AG20443 (cell line): ENCODE data around the gene KCNH2.

Experiments used
- DNase-seq: peaks from one replicate; pipeline ENCODE4 v3.0.0; 2012; ENCODE audit warnings: low spot score, mixed read lengths

Gene KCNH2

GRCh38 chr7:150974468-150975391 lies 3.4 kb downstream of the KCNH2 start:
- peak; percentile 55 for DNase-seq

- DNase-seq: no peak
These were observed 4.3 kb downstream of the KCNH2 start for GRCh38 chr7:150973571-150974451.

GRCh38 chr7:150972741-150973140 lies 5.4 kb downstream of the KCNH2 start:
- DNase-seq: no peak

GRCh38 chr7:150972023-150972468 lies 6.1 kb downstream of the KCNH2 start:
- no peak for DNase-seq

- no peak for DNase-seq
These were observed 6.7 kb downstream of the KCNH2 start for GRCh38 chr7:150971242-150972022.

- DNase-seq: no peak
These were observed 7.7 kb downstream of the KCNH2 start for GRCh38 chr7:150970424-150970823.

DNA sequence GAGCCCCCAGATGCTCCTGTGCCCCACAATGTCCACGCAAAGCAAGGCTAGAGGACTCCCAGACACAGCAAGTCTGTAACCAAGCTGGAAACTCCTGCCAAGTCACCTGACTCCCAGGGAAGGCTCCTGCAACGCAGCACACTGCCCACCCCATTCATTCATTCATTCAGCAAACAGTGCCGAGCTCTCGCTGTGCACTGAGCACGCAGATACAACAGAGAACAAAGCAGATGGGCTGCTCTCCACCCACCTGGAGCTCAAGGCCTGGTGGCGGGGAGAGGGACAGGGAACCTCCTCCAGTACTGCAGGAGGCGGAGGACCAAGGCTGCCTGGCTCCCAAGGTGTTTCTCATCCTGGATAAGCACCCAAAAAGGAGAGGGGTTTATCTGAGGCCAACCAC lies 8.6 kb downstream of the KCNH2 start:
- no peak for DNase-seq

- DNase-seq: peak; percentile 60
These were observed 9.3 kb downstream of the KCNH2 start for GRCh38 chr7:150968734-150969372.

GRCh38 chr7:150968056-150968733 lies 9.9 kb downstream of the KCNH2 start:
- no peak for DNase-seq

GRCh38 chr7:150967349-150967748 lies 10.8 kb downstream of the KCNH2 start:
- DNase-seq: no peak

DNA sequence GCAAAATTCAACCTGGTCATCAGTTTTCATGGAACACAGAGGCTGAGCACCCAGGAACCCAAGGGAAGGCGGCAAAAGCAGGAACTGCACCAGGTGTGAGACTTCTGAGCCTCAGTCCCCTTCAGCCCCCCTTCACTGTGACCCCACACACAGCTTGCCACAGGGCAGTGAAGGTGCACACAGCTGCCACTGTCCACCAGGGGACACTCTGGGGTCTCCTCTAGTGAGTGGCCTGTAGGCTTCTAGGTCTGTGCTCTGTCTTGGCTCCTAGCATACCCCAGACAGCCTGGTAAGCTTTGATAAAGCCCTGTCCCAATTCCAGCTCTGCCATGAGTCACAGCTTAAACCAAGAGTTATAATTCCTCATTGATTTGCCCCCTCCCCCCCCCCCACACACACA lies 12.1 kb downstream of the KCNH2 start:
- no peak for DNase-seq

DNA sequence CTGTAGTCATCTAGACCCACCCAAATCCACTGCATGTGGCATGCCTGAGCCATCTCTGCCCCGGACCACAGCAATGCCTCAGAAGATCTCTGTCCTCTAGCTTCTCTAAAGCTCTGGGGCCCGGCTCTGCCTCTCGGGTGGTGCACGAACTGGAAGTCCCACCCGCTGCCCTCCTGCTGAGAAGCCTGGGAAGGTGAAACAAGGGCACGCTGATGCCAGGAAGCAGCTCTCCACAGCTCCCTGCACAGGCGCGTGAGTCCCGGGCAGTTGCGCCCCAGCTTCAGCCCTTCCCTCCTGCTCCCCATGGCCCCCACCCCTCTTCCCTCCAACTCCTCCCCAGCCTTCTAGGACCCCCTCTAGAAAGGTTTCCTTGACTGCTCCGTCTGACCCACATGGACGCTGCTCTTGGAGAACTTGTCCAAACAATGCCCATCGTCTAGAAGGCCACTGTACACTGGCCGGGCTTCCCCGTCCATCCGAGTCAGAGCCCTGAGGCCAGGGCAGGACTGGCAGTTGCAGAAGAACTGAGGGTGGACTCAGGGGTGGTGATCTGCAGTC lies 12.8 kb downstream of the KCNH2 start:
- no peak for DNase-seq

DNA sequence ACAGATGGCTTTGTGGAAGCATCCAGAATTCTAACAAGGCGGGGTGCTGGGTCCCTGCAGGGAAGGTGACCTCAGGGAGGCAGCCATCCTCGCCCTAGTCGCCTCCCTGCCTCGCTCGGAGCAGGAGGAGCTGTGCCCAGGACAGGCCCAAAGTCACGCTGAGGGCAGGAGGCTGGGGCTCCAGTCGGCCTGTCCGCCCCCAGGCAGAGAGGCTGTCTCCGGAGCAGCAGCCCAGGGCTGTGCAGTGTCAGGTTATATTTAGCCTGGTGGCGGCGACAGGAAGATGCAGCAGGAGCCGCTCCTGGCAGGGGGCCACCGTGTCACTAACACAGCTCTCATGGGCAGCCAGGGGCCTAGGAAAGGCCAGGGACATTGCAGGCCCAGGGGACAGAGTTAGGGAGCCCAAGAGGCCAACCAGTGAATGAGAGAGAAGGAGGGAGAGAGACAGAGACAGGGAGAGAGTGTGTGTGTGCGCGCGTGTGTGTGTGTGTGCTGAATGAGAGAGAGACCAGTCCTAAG lies 13.5 kb downstream of the KCNH2 start:
- DNase-seq: no peak

- DNase-seq: no peak
These were observed 14.2 kb downstream of the KCNH2 start for GRCh38 chr7:150963707-150964559.

DNA sequence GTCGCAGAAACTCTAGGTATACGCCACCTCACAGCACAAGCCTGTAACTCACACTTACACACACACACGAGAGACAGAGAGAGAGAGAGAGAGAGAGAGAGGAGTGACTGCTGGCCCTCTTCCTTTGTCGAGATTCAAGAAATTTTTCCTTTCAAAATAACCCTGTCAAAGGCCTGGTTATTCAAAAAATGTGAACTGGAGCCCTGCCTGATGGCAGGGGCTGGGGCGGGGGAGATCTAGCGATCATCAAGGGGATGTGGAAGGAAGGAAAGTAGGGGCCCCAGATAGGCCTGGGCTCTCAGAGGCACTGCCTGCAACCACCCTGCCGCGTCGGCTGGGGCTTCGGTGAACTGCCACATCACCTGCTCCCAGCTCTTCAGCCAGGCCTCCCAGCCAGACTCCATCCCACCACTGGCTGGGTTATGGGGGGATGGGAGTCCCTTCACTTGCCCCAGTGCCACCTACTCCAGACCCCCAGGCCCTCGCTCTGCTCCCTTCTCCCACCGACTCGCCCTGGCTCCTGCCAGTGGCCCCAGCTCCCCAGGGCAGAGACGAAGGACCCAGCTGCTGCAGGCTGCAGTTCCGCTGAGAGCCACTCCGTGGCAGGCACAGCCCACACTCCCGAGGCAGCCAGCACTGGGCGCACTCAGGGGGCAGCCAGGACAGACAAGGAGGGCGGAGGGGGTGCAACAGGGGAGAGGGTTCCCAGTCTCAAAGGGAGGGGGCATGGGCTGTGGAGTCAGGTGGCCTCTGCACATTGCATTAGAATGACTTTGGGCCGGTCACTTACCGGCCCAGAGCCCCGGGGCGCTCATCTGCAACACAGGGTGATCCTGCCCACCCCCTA lies 15.3 kb downstream of the KCNH2 start:
- DNase-seq: peak; percentile 91

GRCh38 chr7:150962290-150962552 lies 15.9 kb downstream of the KCNH2 start:
- no peak for DNase-seq

GRCh38 chr7:150961510-150962289 lies 16.4 kb downstream of the KCNH2 start:
- no peak for DNase-seq
